Neuronal stem cell (in vitro differentiated cells): ENCODE measurements around the gene PICALM.

ENCODE experiments used
- DNase-seq: peaks from one replicate; pipeline ENCODE4 v3.0.0-alpha.2; 2013; ENCODE audit warnings: low spot score
- H2AFZ ChIP-seq: one replicate; pipeline ENCODE4 v1.6.1; 2013; ENCODE audit warnings: mild to moderate bottlenecking, low read length, inconsistent platforms
- H2AK5ac ChIP-seq: 2 replicates; pipeline ENCODE4 v1.6.1; 2013; ENCODE audit warnings: low read depth, mild to moderate bottlenecking, inconsistent platforms, low read length, moderate library complexity, mixed read lengths
- H2BK120ac ChIP-seq: 2 replicates; pipeline ENCODE4 v1.6.1; 2013; ENCODE audit warnings: low read depth, mild to moderate bottlenecking, inconsistent platforms, low read length, moderate library complexity, mixed read lengths
- H2BK12ac ChIP-seq: one replicate; pipeline ENCODE4 v1.6.1; 2013; ENCODE audit warnings: low read length, inconsistent platforms
- H2BK15ac ChIP-seq: 2 replicates; pipeline ENCODE4 v1.6.1; 2013; ENCODE audit warnings: mild to moderate bottlenecking, low read length, inconsistent platforms, mixed read lengths
- H2BK5ac ChIP-seq: one replicate; pipeline ENCODE4 v1.6.1; 2013; ENCODE audit warnings: inconsistent platforms, mild to moderate bottlenecking, low read length, moderate library complexity
- H3K14ac ChIP-seq: one replicate; pipeline ENCODE4 v1.6.1; 2013; ENCODE audit warnings: low read length, inconsistent platforms
- H3K18ac ChIP-seq: 2 replicates; pipeline ENCODE4 v1.6.1; 2013; ENCODE audit warnings: low read length, inconsistent platforms
- H3K23ac ChIP-seq: 2 replicates; pipeline ENCODE4 v1.6.1; 2013; ENCODE audit warnings: low read depth, mild to moderate bottlenecking, mixed read lengths, low read length, inconsistent platforms; ENCODE audit not compliant: poor library complexity
- H3K27ac ChIP-seq: replicated peaks from 3 replicates; pipeline ENCODE4 v1.5.1; 2013; ENCODE audit warnings: low read length, inconsistent platforms
- H3K27me3 ChIP-seq, 3 experiments: 2 replicates each; pipeline ENCODE4 v1.6.1; 2013; ENCODE audit warnings: low read length in 3 of 3, mild to moderate bottlenecking in 2 of 3, inconsistent platforms in 1 of 3, low read depth in 1 of 3, mixed read lengths in 1 of 3, moderate library complexity in 1 of 3; ENCODE audit not compliant: control insufficient read depth in 3 of 3, insufficient read depth in 3 of 3
- H3K36me3 ChIP-seq, 2 donors: replicated peaks in 1 of 2; 2 replicates each; pipeline ENCODE4 v1.6.1; 2013; ENCODE audit warnings: low read length in 2 of 2; ENCODE audit not compliant: control insufficient read depth in 2 of 2, insufficient read depth in 2 of 2
- H3K4ac ChIP-seq: 2 replicates; pipeline ENCODE4 v1.6.1; 2013; ENCODE audit warnings: inconsistent platforms, mild to moderate bottlenecking, low read length, moderate library complexity
- H3K4me1 ChIP-seq, 2 donors: 1 replicate in 1 of 2; 2 replicates in 1 of 2; pipeline ENCODE4 v1.6.1; 2013; ENCODE audit warnings: low read length in 2 of 2, low read depth in 1 of 2; ENCODE audit not compliant: control insufficient read depth in 2 of 2, insufficient read depth in 1 of 2
- H3K4me2 ChIP-seq: one replicate; pipeline ENCODE4 v1.6.1; 2013; ENCODE audit warnings: mild to moderate bottlenecking, low read length, inconsistent platforms; ENCODE audit not compliant: insufficient read depth, poor library complexity, severe bottlenecking
- H3K4me3 ChIP-seq, 2 donors: 2 replicates each; pipeline ENCODE4 v1.5.1; 2013; ENCODE audit warnings: low read length in 2 of 2, mild to moderate bottlenecking in 2 of 2, inconsistent platforms in 1 of 2, moderate library complexity in 1 of 2
- H3K79me1 ChIP-seq: one replicate; pipeline ENCODE4 v1.6.1; 2013; ENCODE audit warnings: low read depth, mild to moderate bottlenecking, inconsistent platforms, low read length, moderate library complexity
- H3K9ac ChIP-seq: one replicate; pipeline ENCODE4 v1.6.1; 2013; ENCODE audit warnings: mild to moderate bottlenecking, low read depth, low read length, inconsistent platforms; ENCODE audit not compliant: poor library complexity
- H3K9me3 ChIP-seq, 2 donors: replicated peaks in 1 of 2; 2 replicates each; pipeline versions ENCODE3 to v1.6.1; 2013; ENCODE audit warnings: low read length in 2 of 2, mild to moderate bottlenecking in 2 of 2, inconsistent platforms in 1 of 2, low read depth in 1 of 2, mixed read lengths in 1 of 2, moderate library complexity in 1 of 2; ENCODE audit not compliant: control insufficient read depth in 2 of 2, insufficient read depth in 1 of 2
- H4K8ac ChIP-seq: one replicate; pipeline ENCODE4 v1.6.1; 2013; ENCODE audit warnings: low read depth, mild to moderate bottlenecking, inconsistent platforms, low read length, moderate library complexity
- H4K91ac ChIP-seq: one replicate; pipeline ENCODE4 v1.6.1; 2013; ENCODE audit warnings: low read length, low read depth, mild to moderate bottlenecking, inconsistent platforms; ENCODE audit not compliant: poor library complexity
- WGBS, 2 donors: extraction: QIAGEN DNeasy Blood & Tissue Kit; methylation state at CpG; one replicate each; pipeline ENCODE4 v1.1.7; 2013; ENCODE audit warnings: missing lambda C conversion rate in 2 of 2, mixed read lengths in 1 of 2; ENCODE audit not compliant: insufficient read length in 2 of 2, insufficient replicate concordance in 1 of 2; ENCODE audit errors: extremely low coverage in 2 of 2; 5-methylcytosine and 5-hydroxymethylcytosine counted together

The PICALM gene

DNA sequence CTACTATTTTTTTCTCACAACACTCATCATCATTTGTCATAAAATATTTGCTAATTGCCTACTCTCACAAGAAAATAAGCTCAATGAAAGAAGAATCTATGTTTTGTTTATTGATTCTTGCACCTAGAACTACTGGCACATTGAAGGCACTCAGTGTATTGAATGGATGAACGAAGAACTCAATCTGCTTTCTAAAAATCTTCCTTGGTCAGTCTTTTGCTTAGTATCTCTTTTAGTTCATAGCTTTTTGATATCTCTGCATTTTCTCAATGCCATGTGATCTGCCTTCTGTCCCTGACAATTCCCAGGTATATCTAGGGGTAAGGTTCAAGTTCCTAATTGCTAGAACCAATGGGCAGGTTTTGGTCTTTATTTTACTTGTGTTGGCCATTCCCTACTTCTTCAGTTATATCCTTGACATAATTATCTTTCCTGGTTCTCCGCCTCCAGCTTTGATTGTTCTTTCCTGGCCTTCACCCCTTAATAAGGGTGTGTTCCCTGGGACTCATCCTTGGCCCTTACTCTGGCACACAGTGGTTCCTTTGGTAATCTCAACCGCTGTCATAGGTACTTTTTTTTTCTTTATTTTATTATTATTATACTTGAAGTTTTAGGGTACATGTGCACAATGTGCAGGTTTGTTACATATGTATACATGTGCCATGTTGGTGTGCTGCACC, 117.3 kb downstream of the PICALM start:
- H4K8ac ChIP-seq: no peak overlapping the region
- no CpG with 5 or more reads among the region's 3 CpGs for WGBS, 2 donors
- H3K4me1 ChIP-seq: no peaks in the 10 kb centered on the region

DNA sequence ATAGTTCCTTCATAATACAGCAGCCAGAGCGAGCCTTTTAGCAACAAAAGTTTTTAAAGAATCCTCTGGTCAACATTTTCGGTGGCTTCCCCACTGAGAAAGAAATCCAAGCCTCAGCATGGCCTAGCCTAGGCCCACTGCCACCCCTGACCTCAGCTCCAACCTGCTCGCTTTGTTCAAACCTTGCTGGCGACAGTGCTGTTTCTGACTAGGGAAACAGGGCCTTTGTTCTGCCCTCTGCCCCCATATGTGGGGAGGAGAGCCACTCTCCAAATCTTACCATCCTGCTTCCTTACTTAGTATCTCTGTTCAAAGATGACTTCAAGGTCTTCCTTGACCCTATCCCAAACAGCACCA, 117.9 kb downstream of the PICALM start:
- H3K9ac ChIP-seq: no peak overlapping the region
- no peak for DNase-seq
- H4K8ac ChIP-seq: no peak overlapping the region
- no peaks in the 10 kb centered on the region for H3K27me3 ChIP-seq
- no peak overlapping the region for H3K14ac ChIP-seq
- H3K4ac ChIP-seq: no peak overlapping the region
- H3K4me1 ChIP-seq: no peaks in the 10 kb centered on the region
- peaks cover 2 to 24% of the 10 kb centered on the region in 2 donors for H3K36me3 ChIP-seq
- H2AFZ ChIP-seq: no peak overlapping the region
- H2AK5ac ChIP-seq: no peak overlapping the region
- H3K4me2 ChIP-seq: no peak overlapping the region
- H3K27ac ChIP-seq: no peak overlapping the region
- no peak overlapping the region for H2BK120ac ChIP-seq
- H4K91ac ChIP-seq: no peak overlapping the region
- peaks cover 0 to 1% of the 10 kb centered on the region in 2 donors for H3K9me3 ChIP-seq
- H2BK12ac ChIP-seq: no peak overlapping the region
- H3K79me1 ChIP-seq: no peaks in the 10 kb centered on the region
- H3K18ac ChIP-seq: no peak overlapping the region
- no peak overlapping the region for H3K23ac ChIP-seq
- no CpG with 5 or more reads among the region's 4 CpGs for WGBS, 2 donors
- H2BK15ac ChIP-seq: no peak overlapping the region
- H2BK5ac ChIP-seq: no peak overlapping the region
- H3K4me3 ChIP-seq: no peak overlapping the region

More for the DNA sequence above, 117.3 kb downstream of the PICALM start:
- Histone ChIP-seq H3K18ac (no peak overlapping the region), H3K9me3 (peaks cover 0 to 1% of the 10 kb centered on the region in 2 donors), H3K9ac (no peak overlapping the region), H2BK12ac (no peak overlapping the region), H2BK15ac (no peak overlapping the region), H2AK5ac (no peak overlapping the region), H3K23ac (no peak overlapping the region), H3K14ac (no peak overlapping the region), H2AFZ (no peak overlapping the region), H3K27me3 (no peaks in the 10 kb centered on the region), H2BK5ac (no peak overlapping the region), H2BK120ac (no peak overlapping the region), H3K4ac (no peak overlapping the region), H4K91ac (no peak overlapping the region), H3K4me2 (no peak overlapping the region), H3K4me3 (no peak overlapping the region), H3K27ac (no peak overlapping the region), H3K79me1 (no peaks in the 10 kb centered on the region), H3K36me3 (peaks cover 3 to 30% of the 10 kb centered on the region in 2 donors)
- no peak for DNase-seq

DNA sequence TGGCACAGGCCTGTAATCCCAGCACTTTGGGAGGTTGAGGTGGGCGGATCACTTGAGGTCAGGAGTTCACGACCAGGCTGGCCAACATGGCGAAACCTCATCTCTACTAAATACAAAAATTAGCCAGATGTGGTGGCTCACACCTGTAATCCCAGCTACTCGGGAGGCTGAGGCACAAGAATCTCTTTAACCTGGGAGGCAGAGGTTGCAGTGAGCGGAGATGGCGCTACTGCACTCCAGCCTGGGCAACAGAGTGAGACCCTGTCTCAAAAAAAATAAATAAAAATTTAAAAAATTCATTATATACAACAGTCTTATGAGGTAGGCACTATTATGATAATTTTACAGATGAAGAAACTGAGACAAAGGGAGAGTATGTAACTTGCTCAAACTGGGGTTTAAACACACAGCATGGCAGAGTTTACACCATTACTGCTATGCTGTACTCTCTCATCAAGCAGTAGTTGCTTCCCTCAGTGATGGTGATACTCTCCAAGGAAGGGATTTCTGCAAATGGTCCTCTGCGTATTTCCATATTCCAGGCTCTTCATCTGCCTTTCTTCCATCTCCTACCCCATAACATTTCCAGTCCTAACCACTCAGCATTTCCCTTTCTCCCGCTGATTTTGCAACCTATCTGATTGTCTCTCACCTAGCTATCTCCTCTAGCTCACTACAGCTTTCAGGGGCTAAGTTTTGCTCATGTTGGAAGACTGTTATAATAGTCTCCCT, 118.4 kb downstream of the PICALM start:
- no peak overlapping the region for H2AK5ac ChIP-seq
- H3K4me3 ChIP-seq: no peak overlapping the region
- H2AFZ ChIP-seq: no peak overlapping the region
- H3K4me1 ChIP-seq: no peaks in the 10 kb centered on the region
- H2BK5ac ChIP-seq: no peak overlapping the region
- H3K4ac ChIP-seq: no peak overlapping the region
- H2BK15ac ChIP-seq: no peak overlapping the region
- H4K8ac ChIP-seq: no peak overlapping the region
- H2BK12ac ChIP-seq: no peak overlapping the region
- no peak overlapping the region for H3K4me2 ChIP-seq
- no peaks in the 10 kb centered on the region for H3K79me1 ChIP-seq
- WGBS, 2 donors: no CpG with 5 or more reads among the region's 8 CpGs
- peaks cover 1 to 3% of the 10 kb centered on the region in 2 donors for H3K9me3 ChIP-seq
- H3K23ac ChIP-seq: no peak overlapping the region
- no peak overlapping the region for H4K91ac ChIP-seq
- H3K27ac ChIP-seq: no peak overlapping the region
- DNase-seq: no peak
- H2BK120ac ChIP-seq: no peak overlapping the region
- peaks cover 2 to 19% of the 10 kb centered on the region in 2 donors for H3K36me3 ChIP-seq
- H3K14ac ChIP-seq: no peak overlapping the region
- no peaks in the 10 kb centered on the region for H3K27me3 ChIP-seq
- no peak overlapping the region for H3K18ac ChIP-seq
- H3K9ac ChIP-seq: no peak overlapping the region

DNA sequence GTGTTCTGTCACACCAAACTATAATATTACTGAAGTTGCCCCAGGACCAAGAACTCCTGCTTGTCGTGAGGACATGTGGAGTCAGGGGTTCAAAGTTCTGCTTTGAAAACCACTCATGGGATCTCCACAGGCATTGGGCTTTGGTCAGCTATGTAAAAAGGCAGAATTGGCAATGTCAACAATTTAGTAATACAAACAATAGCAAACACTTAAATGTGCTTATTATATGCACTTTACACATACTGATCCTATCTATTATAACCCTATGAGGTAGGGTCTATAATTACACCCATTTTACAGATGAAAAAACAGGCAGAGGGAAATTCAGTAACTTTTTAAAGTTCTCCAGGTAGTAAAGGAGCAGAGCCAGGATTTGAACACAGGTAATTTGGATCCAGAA, 119.1 kb downstream of the PICALM start:
- no peak overlapping the region for H3K14ac ChIP-seq
- no peak overlapping the region for H4K8ac ChIP-seq
- H3K23ac ChIP-seq: no peak overlapping the region
- H2BK15ac ChIP-seq: no peak overlapping the region
- no peak overlapping the region for H2AFZ ChIP-seq
- no peak overlapping the region for H3K4me3 ChIP-seq
- H3K9ac ChIP-seq: no peak overlapping the region
- no peaks in the 10 kb centered on the region for H3K79me1 ChIP-seq
- no peaks in the 10 kb centered on the region for H3K4me1 ChIP-seq
- no peak overlapping the region for H3K4me2 ChIP-seq
- DNase-seq: no peak
- H3K27ac ChIP-seq: no peak overlapping the region
- WGBS, 2 donors: no CpG with 5 or more reads among the region's 1 CpG
- H2BK5ac ChIP-seq: no peak overlapping the region
- H3K27me3 ChIP-seq: no peaks in the 10 kb centered on the region
- H3K18ac ChIP-seq: no peak overlapping the region
- H3K4ac ChIP-seq: no peak overlapping the region
- H3K36me3 ChIP-seq: peaks cover 2 to 13% of the 10 kb centered on the region in 2 donors
- no peak overlapping the region for H2AK5ac ChIP-seq
- no peak overlapping the region for H4K91ac ChIP-seq
- peaks cover 1 to 3% of the 10 kb centered on the region in 2 donors for H3K9me3 ChIP-seq
- H2BK120ac ChIP-seq: no peak overlapping the region
- no peak overlapping the region for H2BK12ac ChIP-seq
